Femur (tissue), 1 donor: ENCODE results near the gene CRYBG3.

Source experiments
- DNase-seq: peaks from one replicate; pipeline ENCODE4 v3.0.0-alpha.2; 2017

CRYBG3 gene

GRCh38 chr3:97839944-97840343 lies 18.1 kb downstream of the CRYBG3 start:
- DNase-seq = no peak

GRCh38 chr3:97841304-97841703 lies 19.5 kb downstream of the CRYBG3 start:
- no peak for DNase-seq

- no peak for DNase-seq
Measured at GRCh38 chr3:97841956-97842355, 20.1 kb downstream of the CRYBG3 start.

- DNase-seq = no peak
Measured at GRCh38 chr3:97848779-97849178, 27.0 kb downstream of the CRYBG3 start.

- DNase-seq = no peak
Measured at GRCh38 chr3:97857401-97857800, 35.6 kb downstream of the CRYBG3 start.

- no peak for DNase-seq
Measured at GRCh38 chr3:97860364-97860763, 38.6 kb downstream of the CRYBG3 start.

GRCh38 chr3:97862582-97862981 lies 40.8 kb downstream of the CRYBG3 start:
- DNase-seq = no peak

GRCh38 chr3:97863031-97863430 lies 41.2 kb downstream of the CRYBG3 start:
- no peak for DNase-seq

- no peak for DNase-seq
Measured at GRCh38 chr3:97863775-97864174, 42.0 kb downstream of the CRYBG3 start.

GRCh38 chr3:97871186-97871585 lies 49.4 kb downstream of the CRYBG3 start:
- DNase-seq = no peak

GRCh38 chr3:97871801-97872524 lies 50.2 kb downstream of the CRYBG3 start:
- no peak for DNase-seq

- no peak for DNase-seq
Measured at GRCh38 chr3:97872525-97873042, 50.8 kb downstream of the CRYBG3 start.

- no peak for DNase-seq
Measured at GRCh38 chr3:97880267-97880666, 58.5 kb downstream of the CRYBG3 start.

- no peak for DNase-seq
Measured at GRCh38 chr3:97882975-97883598, 61.3 kb downstream of the CRYBG3 start.

- DNase-seq = no peak
Measured at GRCh38 chr3:97883736-97884135, 61.9 kb downstream of the CRYBG3 start.

- DNase-seq = no peak
Measured at GRCh38 chr3:97884586-97885123, 62.8 kb downstream of the CRYBG3 start.

GRCh38 chr3:97885931-97886824 lies 64.4 kb downstream of the CRYBG3 start:
- DNase-seq = no peak

GRCh38 chr3:97889814-97890213 lies 68.0 kb downstream of the CRYBG3 start:
- no peak for DNase-seq

GRCh38 chr3:97892852-97893251 lies 71.0 kb downstream of the CRYBG3 start:
- no peak for DNase-seq

GRCh38 chr3:97895216-97895615 lies 73.4 kb downstream of the CRYBG3 start:
- DNase-seq = no peak

GRCh38 chr3:97896129-97896528 lies 74.3 kb downstream of the CRYBG3 start:
- DNase-seq = no peak

GRCh38 chr3:97896547-97896946 lies 74.7 kb downstream of the CRYBG3 start:
- DNase-seq = no peak

- no peak for DNase-seq
Measured at GRCh38 chr3:97899331-97899730, 77.5 kb downstream of the CRYBG3 start.
